ENCODE results near the gene MED13. TPM values are rescaled to one million over a fixed set of nuclear protein-coding genes. Genes with fewer than 3 reads are reported as not detected.
"Not testable (repeated sequence)": the region's sequence is repeated elsewhere in the genome, so short reads cannot be mapped to it uniquely, and the experiment has no call there.

MED13 gene
- total and polyA plus RNA-seq, 5 experiments from 2014 or later = 2.1 to 82.4 (median 3.7) TPM

DNA sequence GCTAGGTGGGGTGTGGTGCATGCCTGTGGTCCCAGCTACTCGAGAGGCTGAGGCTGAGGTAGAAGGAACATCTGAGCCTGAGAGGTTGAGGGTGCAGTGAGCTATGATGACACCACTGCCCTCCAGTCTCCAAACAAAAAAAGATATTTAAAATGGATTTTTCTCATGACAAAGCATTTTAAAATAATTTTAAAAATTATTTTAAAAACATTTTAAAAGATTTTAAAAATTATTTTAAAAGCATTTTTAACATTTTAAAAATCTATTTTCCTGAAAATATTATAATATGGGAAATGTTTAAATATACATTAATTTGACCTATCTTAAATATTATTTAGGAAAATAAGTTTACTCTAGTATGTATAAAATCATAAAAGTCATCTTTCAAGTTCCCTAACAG is 26.8 kb downstream of the MED13 start:
- Mint-ChIP-seq H3K27me3 (no peaks in the 10 kb centered on the region), H3K27ac (no peak overlapping the region), H3K36me3 (peaks cover 2 to 68% (median 4%) of the 10 kb centered on the region in 3 donors), H3K9me3 (no peaks in the 10 kb centered on the region), H3K4me3 (no peak overlapping the region), H3K4me1 (peaks cover 10 to 59% (median 39%) of the 10 kb centered on the region in 4 donors)
- ATAC-seq (no peak), DNase-seq (no peak)
- POLR2A ChIA-PET = no interaction called here

- H3K36me3 Mint-ChIP-seq = peaks cover 4 to 70% (median 28%) of the 10 kb centered on the region in 3 donors
Observed at GRCh38 chr17:62033317-62033716, 31.8 kb downstream of the MED13 start.

DNA sequence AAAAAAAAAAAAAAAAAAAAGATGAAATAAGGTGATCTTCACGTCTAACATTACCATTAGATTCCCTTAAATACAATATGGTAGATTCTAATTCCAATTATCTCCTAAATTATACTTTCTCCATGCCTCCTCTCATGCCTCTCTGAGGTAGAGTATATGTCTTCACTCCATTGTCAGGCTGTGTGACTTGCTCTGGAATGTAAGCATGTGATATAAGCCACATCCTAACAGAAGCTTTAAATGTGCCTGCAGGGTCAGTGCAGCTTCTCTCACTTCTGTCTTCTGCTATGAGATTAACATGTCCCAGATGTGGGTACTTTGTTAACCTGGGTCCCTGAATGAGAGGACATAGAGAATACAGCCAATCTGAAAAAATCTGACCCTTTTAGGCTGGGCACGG is 32.6 kb downstream of the MED13 start:
- Mint-ChIP-seq H3K9me3 (no peaks in the 10 kb centered on the region), H3K4me1 (peaks cover 12 to 37% (median 19%) of the 10 kb centered on the region in 4 donors), H3K27me3 (no peaks in the 10 kb centered on the region), H3K27ac (peak overlapping the region in 4 of 10 donors; percentile 12 to 69 (median 30)), H3K4me3 (no peak overlapping the region), H3K36me3 (peaks cover 4 to 78% (median 33%) of the 10 kb centered on the region in 3 donors)
- DNase-seq (no peak), ATAC-seq (no peak)
- POLR2A ChIA-PET = interaction anchor here (0.6 kb wide), 1 partner anchor 10 kb away, joined by 4 read pairs; no protein-coding TSS in a partner anchor

More at GRCh38 chr17:62033317-62033716, 31.8 kb downstream of the MED13 start:
- Mint-ChIP-seq H3K4me1 (peaks cover 5 to 29% (median 13%) of the 10 kb centered on the region in 4 donors), H3K9me3 (no peaks in the 10 kb centered on the region), H3K27ac (no peak overlapping the region), H3K4me3 (no peak overlapping the region), H3K27me3 (no peaks in the 10 kb centered on the region)
- no peak for ATAC-seq
- POLR2A ChIA-PET = no interaction called here
- no peak for DNase-seq

GRCh38 chr17:62030264-62030663 is 34.8 kb downstream of the MED13 start:
- Mint-ChIP-seq H3K27ac (peak overlapping the region in 2 of 10 donors; percentile 9 to 46), H3K27me3 (no peaks in the 10 kb centered on the region), H3K4me3 (no peak overlapping the region), H3K9me3 (no peaks in the 10 kb centered on the region), H3K4me1 (peaks cover 18 to 34% (median 26%) of the 10 kb centered on the region in 4 donors), H3K36me3 (peaks cover 4 to 96% (median 36%) of the 10 kb centered on the region in 3 donors)
- DNase-seq (no peak), ATAC-seq (no peak)
- POLR2A ChIA-PET = no interaction called here

DNA sequence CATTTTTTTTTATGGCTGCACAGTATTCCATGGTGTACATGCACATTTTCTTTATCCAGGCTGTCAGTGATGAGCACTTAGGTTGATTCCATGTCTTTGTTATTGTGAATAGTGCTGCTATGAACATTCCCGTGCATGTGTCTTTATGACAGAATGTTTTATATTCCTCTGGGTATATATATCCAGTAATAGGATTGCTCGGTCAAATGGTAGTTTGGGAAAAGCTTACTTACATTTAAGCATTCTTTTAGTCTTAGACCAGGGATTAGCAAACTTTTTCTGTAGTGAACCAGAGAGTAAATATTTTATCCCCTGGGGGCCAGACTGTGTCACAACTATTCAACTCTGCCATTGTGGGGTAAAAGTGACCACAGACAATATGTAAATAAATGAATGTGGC is 40.2 kb downstream of the MED13 start:
- no peaks in the 10 kb centered on the region for H3K9me3 Mint-ChIP-seq
- no peaks in the 10 kb centered on the region for H3K27me3 Mint-ChIP-seq
- peaks cover 4 to 88% (median 41%) of the 10 kb centered on the region in 3 donors for H3K36me3 Mint-ChIP-seq
- DNase-seq = no peak
- no peak for ATAC-seq
- POLR2A ChIA-PET = interaction anchor here (0.6 kb wide), 1 partner anchor 78 kb away, joined by 4 read pairs; no protein-coding TSS in a partner anchor
- H3K4me3 Mint-ChIP-seq = no peak overlapping the region
- peaks cover 14 to 20% (median 17%) of the 10 kb centered on the region in 4 donors for H3K4me1 Mint-ChIP-seq
- H3K27ac Mint-ChIP-seq = peak overlapping the region in 4 of 10 donors; percentile 4 to 74 (median 55)

- Mint-ChIP-seq H3K4me1 (peaks cover 0 to 7% (median 4%) of the 10 kb centered on the region in 4 donors), H3K27me3 (no peaks in the 10 kb centered on the region), H3K36me3 (peaks cover 4 to 72% (median 25%) of the 10 kb centered on the region in 3 donors), H3K9me3 (no peaks in the 10 kb centered on the region), H3K27ac (no peak overlapping the region), H3K4me3 (no peak overlapping the region)
- ATAC-seq (no peak), DNase-seq (no peak)
- POLR2A ChIA-PET = no interaction called here
Observed at GRCh38 chr17:62017912-62018311, 47.2 kb downstream of the MED13 start.

GRCh38 chr17:62017496-62017895 is 47.6 kb downstream of the MED13 start:
- H3K4me1 Mint-ChIP-seq = peaks cover 0 to 7% (median 4%) of the 10 kb centered on the region in 4 donors
- DNase-seq (no peak), ATAC-seq (no peak)
- H3K27me3 Mint-ChIP-seq = no peaks in the 10 kb centered on the region
- no peak overlapping the region for H3K4me3 Mint-ChIP-seq
- H3K36me3 Mint-ChIP-seq = peaks cover 4 to 72% (median 25%) of the 10 kb centered on the region in 3 donors
- no peaks in the 10 kb centered on the region for H3K9me3 Mint-ChIP-seq
- H3K27ac Mint-ChIP-seq = no peak overlapping the region
- POLR2A ChIA-PET = no interaction called here

GRCh38 chr17:62014526-62014925 is 50.6 kb downstream of the MED13 start:
- H3K27me3 Mint-ChIP-seq = no peaks in the 10 kb centered on the region
- no peak for ATAC-seq
- peaks cover under 1 to 15% (median 8%) of the 10 kb centered on the region in 4 donors for H3K4me1 Mint-ChIP-seq
- DNase-seq = no peak
- peak overlapping the region in 2 of 10 donors; percentile 0 to 40 for H3K27ac Mint-ChIP-seq
- POLR2A ChIA-PET = no interaction called here
- no peaks in the 10 kb centered on the region for H3K9me3 Mint-ChIP-seq
- H3K36me3 Mint-ChIP-seq = peaks cover 4 to 80% (median 32%) of the 10 kb centered on the region in 3 donors
- no peak overlapping the region for H3K4me3 Mint-ChIP-seq

DNA sequence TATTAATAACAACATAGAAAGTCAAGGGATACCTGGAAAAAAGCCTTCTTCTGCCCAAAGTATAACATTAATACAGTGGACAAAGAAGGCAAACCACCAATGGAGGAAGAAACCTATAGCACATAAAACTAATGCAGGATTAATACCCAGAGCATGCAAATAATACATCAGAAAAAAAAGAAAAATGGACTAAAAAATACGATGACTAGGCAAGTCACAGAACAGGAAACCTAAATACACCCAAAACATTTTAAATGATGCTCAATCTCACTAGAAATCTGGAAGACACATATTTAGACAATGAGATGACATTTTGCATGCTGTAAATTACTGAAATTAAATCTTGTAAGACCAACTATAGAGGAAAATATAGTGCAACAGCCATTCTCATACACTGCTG is 55.9 kb downstream of the MED13 start:
- no peak overlapping the region for H3K4me3 Mint-ChIP-seq
- H3K27ac Mint-ChIP-seq = peak overlapping the region in 5 of 10 donors; percentile 2 to 78 (median 72)
- POLR2A ChIA-PET = no interaction called here
- DNase-seq (no peak), ATAC-seq (no peak)
- peaks cover 9 to 93% (median 33%) of the 10 kb centered on the region in 3 donors for H3K36me3 Mint-ChIP-seq
- H3K4me1 Mint-ChIP-seq = peaks cover 12 to 41% (median 30%) of the 10 kb centered on the region in 4 donors
- H3K27me3 Mint-ChIP-seq = no peaks in the 10 kb centered on the region
- no peaks in the 10 kb centered on the region for H3K9me3 Mint-ChIP-seq

GRCh38 chr17:62008294-62008693 is 56.8 kb downstream of the MED13 start:
- ATAC-seq = no peak
- H3K9me3 Mint-ChIP-seq = no peaks in the 10 kb centered on the region
- POLR2A ChIA-PET = interaction anchor here (0.6 kb wide), 1 partner anchor 102 kb away, joined by 3 read pairs; no protein-coding TSS in a partner anchor
- H3K4me3 Mint-ChIP-seq = no peak overlapping the region
- H3K27me3 Mint-ChIP-seq = no peaks in the 10 kb centered on the region
- peaks cover 15 to 42% (median 32%) of the 10 kb centered on the region in 4 donors for H3K4me1 Mint-ChIP-seq
- H3K36me3 Mint-ChIP-seq = peaks cover 5 to 90% (median 29%) of the 10 kb centered on the region in 3 donors
- H3K27ac Mint-ChIP-seq = peak overlapping the region in 3 of 10 donors; percentile 6 to 57 (median 32)
- no peak for DNase-seq

DNA sequence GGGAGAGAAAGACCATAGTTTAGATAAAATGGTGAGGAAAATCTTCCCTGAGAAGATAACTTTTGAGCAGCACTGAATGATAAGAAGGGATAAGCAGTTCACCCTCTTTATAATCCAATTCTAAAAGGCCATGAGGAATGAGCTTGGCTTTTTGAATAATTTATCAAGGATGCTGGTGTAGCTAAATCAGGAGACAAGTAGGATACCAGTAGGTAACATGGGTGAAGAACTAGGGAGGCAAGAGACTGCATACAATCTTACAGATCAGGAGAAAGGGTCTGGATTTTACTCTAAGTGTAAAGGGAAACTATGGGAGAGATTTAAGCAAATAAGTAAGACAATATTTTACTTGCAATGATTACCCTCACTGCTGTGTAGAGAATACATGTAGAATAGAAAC is 60.7 kb downstream of the MED13 start:
- H3K36me3 Mint-ChIP-seq = peaks cover 5 to 71% (median 9%) of the 10 kb centered on the region in 3 donors
- no peak for ATAC-seq
- peaks cover 21 to 56% (median 45%) of the 10 kb centered on the region in 4 donors for H3K4me1 Mint-ChIP-seq
- POLR2A ChIA-PET = no interaction called here
- H3K27me3 Mint-ChIP-seq = no peaks in the 10 kb centered on the region
- peak overlapping the region in 1 of 10 donors; percentile 13 for H3K27ac Mint-ChIP-seq
- DNase-seq = no peak
- H3K9me3 Mint-ChIP-seq = no peaks in the 10 kb centered on the region
- peak overlapping the region in 3 of 10 donors; percentile 0 to 34 (median 17) for H3K4me3 Mint-ChIP-seq

- DNase-seq, H3K27ac Mint-ChIP-seq, POLR2A ChIA-PET, H3K9me3 Mint-ChIP-seq, H3K27me3 Mint-ChIP-seq, ATAC-seq, H3K4me3 Mint-ChIP-seq: not testable (repeated sequence)
- Mint-ChIP-seq H3K4me1 (peaks cover 23 to 50% (median 41%) of the 10 kb centered on the region in 4 donors), H3K36me3 (peaks cover 5 to 59% (median 7%) of the 10 kb centered on the region in 3 donors)
Observed at GRCh38 chr17:62003141-62003540, 61.9 kb downstream of the MED13 start.

GRCh38 chr17:62001105-62001504 is 64.0 kb downstream of the MED13 start:
- Mint-ChIP-seq H3K9me3 (no peaks in the 10 kb centered on the region), H3K36me3 (peaks cover 3 to 41% (median 5%) of the 10 kb centered on the region in 3 donors), H3K27me3 (no peaks in the 10 kb centered on the region), H3K27ac (peak overlapping the region in 4 of 10 donors; percentile 0 to 24 (median 2)), H3K4me3 (no peak overlapping the region), H3K4me1 (peaks cover 30 to 57% (median 43%) of the 10 kb centered on the region in 4 donors)
- POLR2A ChIA-PET = no interaction called here
- no peak for DNase-seq
- ATAC-seq = no peak
